Measurements from ENCODE around the gene GPR45.

DNA sequence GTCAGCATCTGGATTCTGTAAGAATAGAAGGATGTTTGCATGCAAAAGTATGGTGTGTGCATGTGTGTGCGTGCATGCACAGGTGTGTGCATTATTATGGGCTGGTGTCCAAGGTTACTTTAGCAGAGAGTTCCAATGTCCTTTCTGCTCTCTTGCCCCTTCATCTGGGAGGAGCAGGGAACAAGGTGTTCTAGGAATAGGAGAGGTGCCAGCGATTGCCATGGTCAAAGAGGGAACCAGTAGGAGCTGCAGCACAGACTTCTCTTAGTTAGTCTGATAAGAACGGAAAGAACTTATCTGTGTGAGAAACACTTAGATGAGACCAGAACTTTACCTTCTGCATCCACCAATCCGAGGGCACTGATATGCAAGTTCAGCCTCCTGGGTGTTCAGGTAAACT, 8.3 kb downstream of the GPR45 start:
- TF ChIP-seq EZH2 (IDR thresholded peaks at IDR 0.05; ENCODE audit: insufficient read depth, poor library complexity, severe bottlenecking), result no peak
- no peak for TF ChIP-seq EZH2phosphoT487 (IDR thresholded peaks at IDR 0.05; ENCODE audit: insufficient read depth, low read depth)
